ENCODE data around the gene OSTF1. TPM values are rescaled to one million over a fixed set of nuclear protein-coding genes. Genes with fewer than 3 reads are reported as not detected.

The OSTF1 gene
- 10 to 100 TPM in 2 of 8 experiments, 1 to 10 TPM in 6; 4.2 to 22.3 (median 7.3) TPM for total RNA-seq

GRCh38 chr9:75087824-75088645 lies at the start of gene OSTF1, which contains the start of gene NMRK1:
OSTF1 (plus strand) TSS chr9:75088514; CDS start chr9:75088693, 179 bp downstream.
NMRK1 (minus strand) TSS chr9:75088155; CDS start chr9:75083115, 5,040 bp downstream.
- in situ Hi-C loops (cut with MboI; ENCODE audit: low pct_unique_long_range_greater_than_20kb in 2 of 9, low sequenced_read_pairs in 9 of 9, unreplicated experiment in 9 of 9), result no loop called here
- H3K4me1 ChIP-seq (replicated peaks in 1 of 2), result peaks cover 0 to 6% of the 10 kb centered on the region in 2 donors
- ATAC-seq (replicated peaks in 6 of 8), result peak; percentile 83 to 96 (median 93)
- H3K4me3 ChIP-seq, result peak within 1 kb of the TSS; percentile 62 to 93 (median 83)
- WGBS, 10 experiments, result 0 to 8% (median 1%) methylated on average over 2 to 22 of the region's 93 CpGs; no CpG with 5 or more reads in 5 of the 10 experiments
- peak within 1 kb of the TSS; percentile 47 to 76 for H3K27ac ChIP-seq

- in situ Hi-C loops (cut with MboI; ENCODE audit: low pct_unique_long_range_greater_than_20kb in 2 of 9, low sequenced_read_pairs in 9 of 9, unreplicated experiment in 9 of 9), result no loop called here
Measured at GRCh38 chr9:75039009-75039408, 49.3 kb upstream of the OSTF1 start.

GRCh38 chr9:75039801-75040200 lies 48.5 kb upstream of the OSTF1 start:
- H3K27ac ChIP-seq, result no peak overlapping the region
- H3K4me3 ChIP-seq, result no peak overlapping the region
- in situ Hi-C loops (cut with MboI; ENCODE audit: low pct_unique_long_range_greater_than_20kb in 2 of 9, low sequenced_read_pairs in 9 of 9, unreplicated experiment in 9 of 9), result no loop called here
- 13 to 64% (median 40%) methylated on average over 1 to 3 of the region's 3 CpGs; no CpG with 5 or more reads in 2 of the 10 experiments for WGBS, 10 experiments
- no peak for ATAC-seq (replicated peaks in 6 of 8)
- H3K4me1 ChIP-seq (replicated peaks in 1 of 2), result no peaks in the 10 kb centered on the region

More at GRCh38 chr9:75039009-75039408, 49.3 kb upstream of the OSTF1 start:
- WGBS, 10 experiments, result 0 to 100% (median 73%) methylated on average over 1 to 3 of the region's 3 CpGs; no CpG with 5 or more reads in 1 of the 10 experiments
- H3K27ac ChIP-seq, result no peak overlapping the region
- no peaks in the 10 kb centered on the region for H3K4me1 ChIP-seq (replicated peaks in 1 of 2)
- peak in 2 of 8 experiments; percentile 81 to 91 for ATAC-seq (replicated peaks in 6 of 8)
- no peak overlapping the region for H3K4me3 ChIP-seq

- Histone ChIP-seq H3K4me3 (no peak overlapping the region), H3K27ac (no peak overlapping the region), H3K4me1 (replicated peaks in 1 of 2) (no peaks in the 10 kb centered on the region)
- WGBS, 10 experiments, result 0 to 100% (median 58%) methylated on average over 1 of the region's 1 CpG
- in situ Hi-C loops (cut with MboI; ENCODE audit: low pct_unique_long_range_greater_than_20kb in 2 of 9, low sequenced_read_pairs in 9 of 9, unreplicated experiment in 9 of 9), result no loop called here
- no peak for ATAC-seq (replicated peaks in 6 of 8)
Measured at GRCh38 chr9:75041041-75041440, 47.3 kb upstream of the OSTF1 start.

GRCh38 chr9:75046725-75047345 lies 41.5 kb upstream of the OSTF1 start:
- H3K4me3 ChIP-seq, result no peak overlapping the region
- H3K27ac ChIP-seq, result no peak overlapping the region
- WGBS, 10 experiments, result 63 to 100% (median 84%) methylated on average over 1 to 3 of the region's 3 CpGs; no CpG with 5 or more reads in 2 of the 10 experiments
- no peaks in the 10 kb centered on the region for H3K4me1 ChIP-seq (replicated peaks in 1 of 2)
- in situ Hi-C loops (cut with MboI; ENCODE audit: low pct_unique_long_range_greater_than_20kb in 2 of 9, low sequenced_read_pairs in 9 of 9, unreplicated experiment in 9 of 9), result no loop called here
- ATAC-seq (replicated peaks in 6 of 8), result no peak

GRCh38 chr9:75047506-75047905 lies 40.8 kb upstream of the OSTF1 start:
- H3K4me3 ChIP-seq, result no peak overlapping the region
- WGBS, 10 experiments, result 0 to 50% (median 39%) methylated on average over 1 to 2 of the region's 2 CpGs; no CpG with 5 or more reads in 2 of the 10 experiments
- no peak overlapping the region for H3K27ac ChIP-seq
- H3K4me1 ChIP-seq (replicated peaks in 1 of 2), result no peaks in the 10 kb centered on the region
- ATAC-seq (replicated peaks in 6 of 8), result no peak
- in situ Hi-C loops (cut with MboI; ENCODE audit: low pct_unique_long_range_greater_than_20kb in 2 of 9, low sequenced_read_pairs in 9 of 9, unreplicated experiment in 9 of 9), result no loop called here

- in situ Hi-C loops (cut with MboI; ENCODE audit: low pct_unique_long_range_greater_than_20kb in 2 of 9, low sequenced_read_pairs in 9 of 9, unreplicated experiment in 9 of 9), result loop anchor here in 1 of 9 experiments (25.0 kb wide), 1 partner anchor 264 kb away; no protein-coding TSS in a partner anchor
- Histone ChIP-seq H3K4me3 (no peak overlapping the region), H3K4me1 (replicated peaks in 1 of 2) (no peaks in the 10 kb centered on the region), H3K27ac (no peak overlapping the region)
- no peak for ATAC-seq (replicated peaks in 6 of 8)
Measured at GRCh38 chr9:75051285-75051684, 37.0 kb upstream of the OSTF1 start.

GRCh38 chr9:75053869-75054268 lies 34.4 kb upstream of the OSTF1 start:
- no peak overlapping the region for H3K27ac ChIP-seq
- in situ Hi-C loops (cut with MboI; ENCODE audit: low pct_unique_long_range_greater_than_20kb in 2 of 9, low sequenced_read_pairs in 9 of 9, unreplicated experiment in 9 of 9), result loop anchor here in 1 of 9 experiments (25.0 kb wide), 1 partner anchor 267 kb away; no protein-coding TSS in a partner anchor
- ATAC-seq (replicated peaks in 6 of 8), result no peak
- no peaks in the 10 kb centered on the region for H3K4me1 ChIP-seq (replicated peaks in 1 of 2)
- 50 to 80% methylated on average over 1 of the region's 1 CpG; no CpG with 5 or more reads in 8 of the 10 experiments for WGBS, 10 experiments
- H3K4me3 ChIP-seq, result no peak overlapping the region

GRCh38 chr9:75054368-75055001 lies 33.8 kb upstream of the OSTF1 start:
- peak in 2 of 8 experiments; percentile 33 to 40 for ATAC-seq (replicated peaks in 6 of 8)
- Histone ChIP-seq H3K4me1 (replicated peaks in 1 of 2) (no peaks in the 10 kb centered on the region), H3K27ac (no peak overlapping the region), H3K4me3 (no peak overlapping the region)
- 33 to 100% (median 78%) methylated on average over 2 to 5 of the region's 5 CpGs; no CpG with 5 or more reads in 2 of the 10 experiments for whole genome bisulfite sequencing, 10 experiments
- in situ Hi-C loops (cut with MboI; ENCODE audit: low pct_unique_long_range_greater_than_20kb in 2 of 9, low sequenced_read_pairs in 9 of 9, unreplicated experiment in 9 of 9), result loop anchor here in 1 of 9 experiments (25.0 kb wide), 1 partner anchor 267 kb away; no protein-coding TSS in a partner anchor

GRCh38 chr9:75061169-75061568 lies 27.1 kb upstream of the OSTF1 start:
- in situ Hi-C loops (cut with MboI; ENCODE audit: low pct_unique_long_range_greater_than_20kb in 2 of 9, low sequenced_read_pairs in 9 of 9, unreplicated experiment in 9 of 9), result loop anchor here in 1 of 9 experiments (25.0 kb wide), 1 partner anchor 274 kb away; no protein-coding TSS in a partner anchor
- WGBS, 10 experiments, result 60 to 100% (median 100%) methylated on average over 1 to 2 of the region's 2 CpGs; no CpG with 5 or more reads in 1 of the 10 experiments
- no peak for ATAC-seq (replicated peaks in 6 of 8)
- Histone ChIP-seq H3K4me3 (no peak overlapping the region), H3K4me1 (replicated peaks in 1 of 2) (no peaks in the 10 kb centered on the region), H3K27ac (no peak overlapping the region)

GRCh38 chr9:75063556-75064305 lies 24.6 kb upstream of the OSTF1 start:
- Histone ChIP-seq H3K4me1 (replicated peaks in 1 of 2) (no peaks in the 10 kb centered on the region), H3K4me3 (no peak overlapping the region), H3K27ac (no peak overlapping the region)
- 20 to 100% (median 50%) methylated on average over 1 of the region's 1 CpG; no CpG with 5 or more reads in 5 of the 10 experiments for WGBS, 10 experiments
- in situ Hi-C loops (cut with MboI; ENCODE audit: low pct_unique_long_range_greater_than_20kb in 2 of 9, low sequenced_read_pairs in 9 of 9, unreplicated experiment in 9 of 9), result loop anchor here in 1 of 9 experiments (25.0 kb wide), 1 partner anchor 276 kb away; no protein-coding TSS in a partner anchor
- ATAC-seq (replicated peaks in 6 of 8), result no peak
